Heart left ventricle (tissue), 13 donors: ENCODE measurements around the gene MYH10.

ENCODE experiments used
- POLR2A ChIP-seq, 2 donors: fragments of 450-650 bp; IDR thresholded peaks; one replicate each; pipeline ENCODE4 v1.6.1; 2017; ENCODE audit warnings: antibody characterized with exemption in 2 of 2, mild to moderate bottlenecking in 2 of 2, moderate library complexity in 2 of 2
- TF ChIP-seq, protein P1 (sequence below), 12 donors: fragments of 200-600 bp; sonication (generic) in 4 of 12; IDR thresholded peaks; one replicate each; pipeline versions ENCODE4 v1.5.0 to v1.8.0; 2018 to 2022; ENCODE audit warnings: antibody characterized with exemption in 12 of 12, mild to moderate bottlenecking in 5 of 12
- donor health status: ischemic (EF 13 %, LVEDD 7.1; RV severe dilation, severe dysfunction).
- donor health status: DM: no; HTN: yes; CAD: no.
- donor health status: DM: no; HTN: no; CAD: no.
- donor health status: ischemic (EF 25% LVEDD 6.9; RV normal size, moderate dysfunction).
- donor health status: ischemic (EF 25% LVEDD 5.7; RV mildly dilated, moderate dysfunction).
- donor health status: ischemic (EF 35%, LVEDD 5.7; RV mildly dilated, moderate dysfunction).
- donor health status: nonischemic (EF 11% LVEDD 7.7; RV severe dilation, severe dysfunction).
- donor health status: DM: yes; HTN: yes; CAD: no.
- donor health status: PGD.
- donor health status: ischemic (EF 29% LVEDD 5.4; RV normal size, mild dysfunction).
- donor health status: nonischemic (EF 23%, LVEDD 6.1; RV moderate dilation, normal function).

- TF ChIP-seq, protein P1, sequence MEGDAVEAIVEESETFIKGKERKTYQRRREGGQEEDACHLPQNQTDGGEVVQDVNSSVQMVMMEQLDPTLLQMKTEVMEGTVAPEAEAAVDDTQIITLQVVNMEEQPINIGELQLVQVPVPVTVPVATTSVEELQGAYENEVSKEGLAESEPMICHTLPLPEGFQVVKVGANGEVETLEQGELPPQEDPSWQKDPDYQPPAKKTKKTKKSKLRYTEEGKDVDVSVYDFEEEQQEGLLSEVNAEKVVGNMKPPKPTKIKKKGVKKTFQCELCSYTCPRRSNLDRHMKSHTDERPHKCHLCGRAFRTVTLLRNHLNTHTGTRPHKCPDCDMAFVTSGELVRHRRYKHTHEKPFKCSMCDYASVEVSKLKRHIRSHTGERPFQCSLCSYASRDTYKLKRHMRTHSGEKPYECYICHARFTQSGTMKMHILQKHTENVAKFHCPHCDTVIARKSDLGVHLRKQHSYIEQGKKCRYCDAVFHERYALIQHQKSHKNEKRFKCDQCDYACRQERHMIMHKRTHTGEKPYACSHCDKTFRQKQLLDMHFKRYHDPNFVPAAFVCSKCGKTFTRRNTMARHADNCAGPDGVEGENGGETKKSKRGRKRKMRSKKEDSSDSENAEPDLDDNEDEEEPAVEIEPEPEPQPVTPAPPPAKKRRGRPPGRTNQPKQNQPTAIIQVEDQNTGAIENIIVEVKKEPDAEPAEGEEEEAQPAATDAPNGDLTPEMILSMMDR (IDR thresholded peaks at IDR 0.05), result no peak
- no peak for TF ChIP-seq POLR2A (IDR thresholded peaks at IDR 0.05)
Observed at GRCh38 chr17:8618825-8619224, 11.7 kb downstream of the MYH10 start.
